ENCODE results near the gene PBX4.

PBX4 gene

GRCh38 chr19:19661141-19661674 lies 42.7 kb upstream of the PBX4 start:
- H3K27me3 ChIP-seq (ENCODE audit: insufficient read depth, poor library complexity, severe bottlenecking) = no peaks in the 10 kb centered on the region
- H3K27ac ChIP-seq (replicated peaks) = peak overlapping the region; percentile 91
- TF ChIP-seq POLR2AphosphoS5 (IDR thresholded peaks at IDR 0.05; ENCODE audit: low read depth) = no peak
- TF ChIP-seq GABPA (IDR thresholded peaks at IDR 0.05; ENCODE audit: low read depth) = no peak
- no peak for TF ChIP-seq SPI1 (IDR thresholded peaks at IDR 0.05; ENCODE audit: borderline replicate concordance, low read depth)
- no peak for TF ChIP-seq CTCF (IDR thresholded peaks at IDR 0.05; ENCODE audit: insufficient read depth, low read length)
- TF ChIP-seq REST (IDR thresholded peaks at IDR 0.05; ENCODE audit: insufficient replicate concordance, low read depth) = no peak
- no peak for DNase-seq (ENCODE audit: low read depth in 1 of 2, low spot score in 1 of 2)
- H3K4me3 ChIP-seq (replicated peaks; ENCODE audit: insufficient read depth, low read length) = peak overlapping the region; percentile 34

- H3K27ac ChIP-seq (replicated peaks) = no peak overlapping the region
- TF ChIP-seq SPI1 (IDR thresholded peaks at IDR 0.05; ENCODE audit: borderline replicate concordance, low read depth) = no peak
- no peak for TF ChIP-seq CTCF (IDR thresholded peaks at IDR 0.05; ENCODE audit: insufficient read depth, low read length)
- TF ChIP-seq GABPA (IDR thresholded peaks at IDR 0.05; ENCODE audit: low read depth) = no peak
- TF ChIP-seq REST (IDR thresholded peaks at IDR 0.05; ENCODE audit: insufficient replicate concordance, low read depth) = no peak
- no peak for TF ChIP-seq POLR2AphosphoS5 (IDR thresholded peaks at IDR 0.05; ENCODE audit: low read depth)
- no peak overlapping the region for H3K4me3 ChIP-seq (replicated peaks; ENCODE audit: insufficient read depth, low read length)
- DNase-seq (ENCODE audit: low read depth in 1 of 2, low spot score in 1 of 2) = no peak
- H3K27me3 ChIP-seq (ENCODE audit: insufficient read depth, poor library complexity, severe bottlenecking) = no peaks in the 10 kb centered on the region
These were observed 41.3 kb upstream of the PBX4 start for GRCh38 chr19:19659646-19660245.

GRCh38 chr19:19657397-19657783 lies 38.9 kb upstream of the PBX4 start:
- no peak for TF ChIP-seq CTCF (IDR thresholded peaks at IDR 0.05; ENCODE audit: insufficient read depth, low read length)
- TF ChIP-seq SPI1 (IDR thresholded peaks at IDR 0.05; ENCODE audit: borderline replicate concordance, low read depth) = no peak
- TF ChIP-seq REST (IDR thresholded peaks at IDR 0.05; ENCODE audit: insufficient replicate concordance, low read depth) = no peak
- TF ChIP-seq POLR2AphosphoS5 (IDR thresholded peaks at IDR 0.05; ENCODE audit: low read depth) = no peak
- TF ChIP-seq GABPA (IDR thresholded peaks at IDR 0.05; ENCODE audit: low read depth) = no peak
- Histone ChIP-seq H3K27ac (replicated peaks) (no peak overlapping the region), H3K27me3 (ENCODE audit: insufficient read depth, poor library complexity, severe bottlenecking) (no peaks in the 10 kb centered on the region), H3K4me3 (replicated peaks; ENCODE audit: insufficient read depth, low read length) (no peak overlapping the region)
- DNase-seq (ENCODE audit: low read depth in 1 of 2, low spot score in 1 of 2) = no peak
